Mesenchymal stem cell (in vitro differentiated cells and primary cell): ENCODE results near the gene CDYL.

Experiments
- DNase-seq: peaks from one replicate; pipeline ENCODE4 v3.0.0-alpha.2; 2013
- H2AFZ ChIP-seq: one replicate; pipeline ENCODE4 v1.6.1; 2013; ENCODE audit warnings: low read depth, mild to moderate bottlenecking, control low read depth, inconsistent platforms, low read length, moderate library complexity
- H2AK5ac ChIP-seq: 2 replicates; pipeline ENCODE4 v1.6.1; 2013; ENCODE audit warnings: low read length, moderate library complexity, mild to moderate bottlenecking, inconsistent platforms; ENCODE audit not compliant: severe bottlenecking
- H2BK120ac ChIP-seq: one replicate; pipeline ENCODE4 v1.6.1; 2013; ENCODE audit warnings: low read depth, mild to moderate bottlenecking, inconsistent platforms, low read length, moderate library complexity
- H2BK12ac ChIP-seq, 2 experiments: one replicate each; pipeline ENCODE4 v1.6.1; 2013; ENCODE audit warnings: inconsistent platforms in 2 of 2, low read length in 2 of 2, mild to moderate bottlenecking in 2 of 2, moderate library complexity in 2 of 2, control low read depth in 1 of 2
- H2BK15ac ChIP-seq: one replicate; pipeline ENCODE4 v1.6.1; 2013; ENCODE audit warnings: mild to moderate bottlenecking, low read depth, inconsistent platforms; ENCODE audit not compliant: poor library complexity, severe bottlenecking
- H2BK5ac ChIP-seq: 2 replicates; pipeline ENCODE4 v1.6.1; 2013; ENCODE audit warnings: low read depth, mild to moderate bottlenecking, low read length, control low read depth, inconsistent platforms; ENCODE audit not compliant: poor library complexity, severe bottlenecking
- H3K14ac ChIP-seq, 2 experiments: one replicate each; pipeline ENCODE4 v1.6.1; 2013; ENCODE audit warnings: inconsistent platforms in 2 of 2, low read length in 2 of 2, control low read depth in 1 of 2, mild to moderate bottlenecking in 1 of 2, moderate library complexity in 1 of 2
- H3K18ac ChIP-seq, 2 experiments: one replicate each; pipeline ENCODE4 v1.6.1; 2013; ENCODE audit warnings: inconsistent platforms in 2 of 2, low read length in 2 of 2, control low read depth in 1 of 2, low read depth in 1 of 2, mild to moderate bottlenecking in 1 of 2
- H3K23ac ChIP-seq, 2 experiments: one replicate each; pipeline ENCODE4 v1.6.1; 2013; ENCODE audit warnings: inconsistent platforms in 2 of 2, low read length in 2 of 2, mild to moderate bottlenecking in 2 of 2, moderate library complexity in 2 of 2, control low read depth in 1 of 2
- H3K27ac ChIP-seq: 2 replicates; pipeline ENCODE4 v1.5.1; 2013; ENCODE audit warnings: mild to moderate bottlenecking, moderate library complexity, low read length, control low read depth, inconsistent platforms; ENCODE audit not compliant: poor library complexity, severe bottlenecking
- H3K27me3 ChIP-seq, 2 experiments: 2 replicates each; pipeline versions ENCODE4 v1.6.1 to v1.7.0; 2013; ENCODE audit warnings: low read length in 2 of 2, mild to moderate bottlenecking in 2 of 2, moderate library complexity in 2 of 2, control low read depth in 1 of 2, inconsistent platforms in 1 of 2; ENCODE audit not compliant: control insufficient read depth in 1 of 2, insufficient read depth in 1 of 2
- H3K36me3 ChIP-seq, 2 experiments: 2 replicates each; pipeline versions ENCODE4 v1.6.1 to v1.7.0; 2013; ENCODE audit warnings: low read length in 2 of 2, control low read depth in 1 of 2, inconsistent platforms in 1 of 2, low read depth in 1 of 2, mild to moderate bottlenecking in 1 of 2; ENCODE audit not compliant: insufficient read depth in 2 of 2, control insufficient read depth in 1 of 2
- H3K4ac ChIP-seq, 2 experiments: one replicate each; pipeline ENCODE4 v1.6.1; 2013; ENCODE audit warnings: inconsistent platforms in 2 of 2, low read length in 2 of 2, mild to moderate bottlenecking in 2 of 2, moderate library complexity in 2 of 2, control low read depth in 1 of 2, low read depth in 1 of 2
- H3K4me1 ChIP-seq: 2 replicates; pipeline ENCODE4 v1.6.1; 2013; ENCODE audit warnings: low read depth, low read length, control low read depth; ENCODE audit not compliant: control insufficient read depth, insufficient read depth
- H3K4me2 ChIP-seq: 2 replicates; pipeline ENCODE4 v1.6.1; 2013; ENCODE audit warnings: low read length, mild to moderate bottlenecking, inconsistent platforms; ENCODE audit not compliant: poor library complexity, severe bottlenecking
- H3K4me3 ChIP-seq, 2 experiments: 2 replicates each; pipeline versions ENCODE4 v1.5.1 to v1.7.0; 2013; ENCODE audit warnings: low read length in 2 of 2, mild to moderate bottlenecking in 2 of 2, control low read depth in 1 of 2, low read depth in 1 of 2; ENCODE audit not compliant: insufficient read depth in 1 of 2
- H3K79me1 ChIP-seq: replicated peaks from 2 replicates; pipeline ENCODE4 v1.6.1; 2013; ENCODE audit warnings: mild to moderate bottlenecking, control low read depth, low read length, inconsistent platforms; ENCODE audit not compliant: poor library complexity, severe bottlenecking
- H3K9ac ChIP-seq: 2 replicates; pipeline ENCODE4 v1.7.0; 2013; ENCODE audit warnings: mild to moderate bottlenecking, low read length, moderate library complexity
- H3K9me3 ChIP-seq: 2 replicates; pipeline ENCODE4 v1.7.0; 2013; ENCODE audit warnings: mild to moderate bottlenecking, low read length; ENCODE audit not compliant: control insufficient read depth
- H4K8ac ChIP-seq: one replicate; pipeline ENCODE4 v1.6.1; 2013; ENCODE audit warnings: inconsistent platforms, mild to moderate bottlenecking, low read length, moderate library complexity
- H4K91ac ChIP-seq: one replicate; pipeline ENCODE4 v1.6.1; 2013; ENCODE audit warnings: mild to moderate bottlenecking, low read length, inconsistent platforms
- WGBS: methylation state at CpG from one replicate; pipeline ENCODE4 v1.1.7; 2013; ENCODE audit warnings: mixed read lengths; 5-methylcytosine and 5-hydroxymethylcytosine counted together

Gene CDYL

GRCh38 chr6:4747588-4747987, 28.6 kb upstream of the CDYL start:
- Histone ChIP-seq H3K18ac (no peak overlapping the region), H3K23ac (no peak overlapping the region), H2AFZ (no peak overlapping the region), H2BK120ac (no peak overlapping the region), H3K27me3 (peaks cover 0 to 5% of the 10 kb centered on the region in 2 experiments), H3K36me3 (no peaks in the 10 kb centered on the region), H4K91ac (no peak overlapping the region), H3K4me1 (no peaks in the 10 kb centered on the region), H2AK5ac (no peak overlapping the region), H3K4me3 (no peak overlapping the region), H2BK5ac (no peak overlapping the region), H3K4me2 (no peak overlapping the region), H3K9ac (no peak overlapping the region), H3K14ac (no peak overlapping the region), H3K27ac (no peak overlapping the region), H4K8ac (no peak overlapping the region), H3K9me3 (no peaks in the 10 kb centered on the region), H3K79me1 (no peaks in the 10 kb centered on the region), H3K4ac (no peak overlapping the region), H2BK12ac (no peak overlapping the region), H2BK15ac (no peak overlapping the region)
- 90% methylated on average over 2 of the region's 2 CpGs for WGBS
- DNase-seq, result no peak

GRCh38 chr6:4751823-4752464, 24.3 kb upstream of the CDYL start:
- no peak overlapping the region for H3K4me2 ChIP-seq
- no peaks in the 10 kb centered on the region for H3K4me1 ChIP-seq
- H2BK12ac ChIP-seq, result no peak overlapping the region
- H3K9ac ChIP-seq, result no peak overlapping the region
- no peak overlapping the region for H4K8ac ChIP-seq
- no peaks in the 10 kb centered on the region for H3K79me1 ChIP-seq
- H2AFZ ChIP-seq, result no peak overlapping the region
- no peak overlapping the region for H3K27ac ChIP-seq
- no peak overlapping the region for H2BK15ac ChIP-seq
- no peak overlapping the region for H3K23ac ChIP-seq
- H3K14ac ChIP-seq, result no peak overlapping the region
- H4K91ac ChIP-seq, result no peak overlapping the region
- no peak overlapping the region for H2BK120ac ChIP-seq
- H3K36me3 ChIP-seq, result no peaks in the 10 kb centered on the region
- H3K4ac ChIP-seq, result no peak overlapping the region
- no peak overlapping the region for H2AK5ac ChIP-seq
- WGBS, result 76% methylated on average over 6 of the region's 7 CpGs
- no peaks in the 10 kb centered on the region for H3K9me3 ChIP-seq
- H3K18ac ChIP-seq, result no peak overlapping the region
- H2BK5ac ChIP-seq, result no peak overlapping the region
- H3K4me3 ChIP-seq, result no peak overlapping the region
- peaks cover 4 to 5% of the 10 kb centered on the region in 2 experiments for H3K27me3 ChIP-seq
- DNase-seq, result no peak

GRCh38 chr6:4756247-4756646, 20.0 kb upstream of the CDYL start:
- Histone ChIP-seq H2BK120ac (no peak overlapping the region), H3K23ac (no peak overlapping the region), H3K4me1 (no peaks in the 10 kb centered on the region), H2BK15ac (no peak overlapping the region), H3K4ac (no peak overlapping the region), H3K18ac (no peak overlapping the region), H4K8ac (no peak overlapping the region), H2AK5ac (no peak overlapping the region), H3K4me3 (no peak overlapping the region), H3K9ac (no peak overlapping the region), H3K27ac (no peak overlapping the region), H3K9me3 (no peaks in the 10 kb centered on the region), H3K27me3 (peaks cover 4 to 5% of the 10 kb centered on the region in 2 experiments), H2BK5ac (no peak overlapping the region), H2BK12ac (no peak overlapping the region), H4K91ac (no peak overlapping the region), H3K14ac (no peak overlapping the region), H3K4me2 (no peak overlapping the region), H2AFZ (no peak overlapping the region), H3K36me3 (no peaks in the 10 kb centered on the region), H3K79me1 (no peaks in the 10 kb centered on the region)
- 83% methylated on average over 1 of the region's 2 CpGs for WGBS
- DNase-seq, result peak; percentile 15

GRCh38 chr6:4759997-4760396, 16.2 kb upstream of the CDYL start:
- H3K9ac ChIP-seq, result no peak overlapping the region
- no peak overlapping the region for H2AFZ ChIP-seq
- no peaks in the 10 kb centered on the region for H3K36me3 ChIP-seq
- peaks cover 0 to 4% of the 10 kb centered on the region in 2 experiments for H3K27me3 ChIP-seq
- H2BK120ac ChIP-seq, result no peak overlapping the region
- H3K4me2 ChIP-seq, result no peak overlapping the region
- H2BK5ac ChIP-seq, result no peak overlapping the region
- H3K14ac ChIP-seq, result no peak overlapping the region
- H2AK5ac ChIP-seq, result no peak overlapping the region
- no peak overlapping the region for H4K8ac ChIP-seq
- no peak overlapping the region for H3K18ac ChIP-seq
- no peaks in the 10 kb centered on the region for H3K4me1 ChIP-seq
- no peak overlapping the region for H3K23ac ChIP-seq
- DNase-seq, result peak; percentile 59
- H3K4me3 ChIP-seq, result no peak overlapping the region
- H3K27ac ChIP-seq, result no peak overlapping the region
- H2BK12ac ChIP-seq, result no peak overlapping the region
- H3K9me3 ChIP-seq, result peaks cover 13% of the 10 kb centered on the region
- WGBS, result 20% methylated on average over 1 of the region's 1 CpG
- no peak overlapping the region for H4K91ac ChIP-seq
- no peak overlapping the region for H2BK15ac ChIP-seq
- no peaks in the 10 kb centered on the region for H3K79me1 ChIP-seq
- H3K4ac ChIP-seq, result no peak overlapping the region
